GM12878 (cell line): ENCODE measurements around the gene COA5. TPM values are rescaled to one million over a fixed set of nuclear protein-coding genes. Genes with fewer than 3 reads are reported as not detected.
A peak's percentile ranks its signal among the peaks of the same experiment; 100 is the strongest.

ENCODE experiments used
- ATAC-seq: fragments of 200-7000 bp; cut with Tn5 transposase; 3 replicates; pipeline ENCODE4 v1.9.1; 2020; ENCODE audit warnings: mild to moderate bottlenecking, moderate library complexity
- BruUV-seq: library from RNA; stranded (reverse); fragments of 400-500 nt; replicated peaks from 2 replicates; lab custom pipeline; 2021; lab: Mats Ljungman, UMichigan
- CTCF ChIA-PET: fragments of 300-600 bp; sonication (Branson Sonifier 250); formaldehyde crosslinking; extraction: SDS; loops from one replicate; lab custom pipeline; 2021; ENCODE audit warnings: inconsistent platforms; lab: Yijun Ruan, JAX
- POLR2A ChIA-PET: fragments of 350-600 bp; formaldehyde crosslinking; extraction: SDS; loops from one replicate; lab custom pipeline; 2021; ENCODE audit warnings: inconsistent platforms; lab: Charles Lee
- RAD21 ChIA-PET: fragments of 300-600 bp; sonication (Branson Sonifier 250); formaldehyde crosslinking; loops from one replicate; lab custom pipeline; 2023; ENCODE audit warnings: antibody characterized with exemption; ENCODE audit not compliant: unreplicated experiment; lab: Charles Lee
- SMC1A ChIA-PET: fragments of 300-600 bp; sonication (Branson Sonifier 250); formaldehyde crosslinking; loops from one replicate; lab custom pipeline; 2023; ENCODE audit not compliant: unreplicated experiment, uncharacterized antibody; lab: Charles Lee
- DNase-seq: peaks from one replicate; pipeline ENCODE4 v3.0.0-alpha.2; 2011; ENCODE audit warnings: low read depth, low spot score
- FAIRE-seq: peaks from 3 replicates; lab custom pipeline; 2011; peaks lifted over from hg19 to GRCh38; lab: Jason Lieb, UNC
- H2AFZ ChIP-seq: 2 replicates; pipeline ENCODE4 v1.6.0; 2011; ENCODE audit warnings: low read depth, low read length, control low read depth; ENCODE audit not compliant: control insufficient read depth
- H3K27ac ChIP-seq: 2 replicates; pipeline ENCODE4 v1.5.1; 2011; ENCODE audit warnings: control low read depth; ENCODE audit not compliant: control insufficient read depth, insufficient read depth
- H3K27me3 ChIP-seq, 2 experiments: replicated peaks in 1 of 2; 2 replicates each; pipeline versions ENCODE4 v1.6.0 to v1.6.1; 2011; ENCODE audit warnings: low read length in 1 of 2; ENCODE audit not compliant: control insufficient read depth in 2 of 2, insufficient read depth in 2 of 2
- H3K36me3 ChIP-seq, 2 experiments: 2 replicates each; pipeline ENCODE4 v1.5.1; 2011; ENCODE audit warnings: low read length in 1 of 2; ENCODE audit not compliant: control insufficient read depth in 2 of 2, insufficient read depth in 2 of 2
- H3K4me1 ChIP-seq: 2 replicates; pipeline ENCODE4 v1.6.1; 2011; ENCODE audit warnings: mild to moderate bottlenecking, low read length, moderate library complexity, mixed read lengths; ENCODE audit not compliant: control insufficient read depth, insufficient read depth
- H3K4me2 ChIP-seq: 2 replicates; pipeline ENCODE4 v1.6.0; 2011; ENCODE audit warnings: control low read depth; ENCODE audit not compliant: control insufficient read depth, insufficient read depth
- H3K4me3 ChIP-seq: fragments of 200-600 bp; sonication (generic); 2 replicates; pipeline ENCODE4 v1.5.1; 2016
- H3K79me2 ChIP-seq: 2 replicates; pipeline ENCODE4 v1.6.0; 2011; ENCODE audit warnings: low read length; ENCODE audit not compliant: control insufficient read depth, insufficient read depth
- H3K9ac ChIP-seq: 2 replicates; pipeline ENCODE4 v1.8.0; 2011; ENCODE audit warnings: low read length, control low read depth, mixed read lengths; ENCODE audit not compliant: control insufficient read depth, insufficient read depth
- H3K9me3 ChIP-seq: replicated peaks from 3 replicates; pipeline ENCODE4 v1.5.1; 2011; ENCODE audit warnings: mild to moderate bottlenecking, low read length; ENCODE audit not compliant: control insufficient read depth, insufficient read depth
- H4K20me1 ChIP-seq: 2 replicates; pipeline ENCODE4 v1.6.0; 2011; ENCODE audit not compliant: control insufficient read depth, insufficient read depth
- BACH1 ChIP-seq: fragments of 450-650 bp; IDR thresholded peaks from 2 replicates; pipeline ENCODE4 v1.6.1; 2017; ENCODE audit warnings: mild to moderate bottlenecking, borderline replicate concordance
- GABPA ChIP-seq: IDR thresholded peaks from 2 replicates; pipeline ENCODE4 v1.6.1; 2014; ENCODE audit warnings: antibody characterized with exemption, low read depth, mild to moderate bottlenecking, inconsistent platforms
- JUND ChIP-seq: IDR thresholded peaks from 2 replicates; pipeline ENCODE4 v1.6.1; 2012; ENCODE audit warnings: low read depth, mild to moderate bottlenecking, low read length, improper control_type of control experiment, moderate library complexity
- KAT2A ChIP-seq: conservative IDR thresholded peaks from 2 replicates; pipeline ENCODE4 v1.6.1; 2011; ENCODE audit warnings: low read depth, low read length; ENCODE audit not compliant: control insufficient read depth
- MYB ChIP-seq: fragments of 150-350 bp; IDR thresholded peaks from 2 replicates; pipeline ENCODE4 v1.6.1; 2014; ENCODE audit warnings: mild to moderate bottlenecking, low read depth, low read length, borderline replicate concordance
- NR2C1 ChIP-seq: fragments of 450-650 bp; IDR thresholded peaks from 2 replicates; pipeline ENCODE4 v1.6.1; 2017; ENCODE audit warnings: antibody characterized with exemption, mild to moderate bottlenecking, moderate library complexity
- POLR2AphosphoS2 ChIP-seq: IDR thresholded peaks from 2 replicates; pipeline ENCODE4 v1.6.1; 2011; ENCODE audit warnings: low read depth, mild to moderate bottlenecking, low read length, improper control_type of control experiment, moderate library complexity
- RB1 ChIP-seq: fragments of 450-650 bp; formaldehyde crosslinking; IDR thresholded peaks from 2 replicates; pipeline ENCODE4 v1.6.1; 2017; ENCODE audit warnings: mild to moderate bottlenecking, borderline replicate concordance
- ZBED1 ChIP-seq: IDR thresholded peaks from 2 replicates; pipeline ENCODE4 v1.6.1; 2016; ENCODE audit warnings: borderline replicate concordance
- ZNF217 ChIP-seq: fragments of 450-650 bp; IDR thresholded peaks from 2 replicates; pipeline ENCODE4 v1.6.1; 2017; ENCODE audit warnings: antibody characterized with exemption, mild to moderate bottlenecking
- ZNF24 ChIP-seq: fragments of 450-650 bp; IDR thresholded peaks from 2 replicates; pipeline ENCODE4 v1.6.1; 2017; ENCODE audit warnings: antibody characterized with exemption, mild to moderate bottlenecking
- WGBS: methylation state at CpG from one replicate; pipeline ENCODE4 v1.1.6; 2016; ENCODE audit warnings: low lambda C conversion rate; ENCODE audit not compliant: insufficient replicate concordance, insufficient coverage; ENCODE audit errors: missing lambda C conversion rate; 5-methylcytosine and 5-hydroxymethylcytosine counted together
- in situ Hi-C: fragments of 300-500 bp; cut with MboI; formaldehyde crosslinking; loops from 9 replicates; pipeline ENCODE4 v1.14.3; 2018; ENCODE audit warnings: mixed read lengths
- intact Hi-C: fragments of 100-400 bp; cut with micrococcal nuclease; formaldehyde crosslinking; loops from one replicate; pipeline ENCODE4 v1.14.2; 2022; ENCODE audit not compliant: unreplicated experiment
- polyA plus RNA-seq, 11 experiments: library from polyadenylated mRNA; depleted of rRNA in 4 of 11; unstranded in 6 of 11; stranded (reverse) in 5 of 11; fragments of >200 nt; fragmentation: Nextera tagmentation in 4 of 11; fragmentation: Illumina TruSeq in 1 of 11; extraction: Ambion mirVana in 4 of 11; extraction: Trizol in 1 of 11; gene quantifications; 1 replicate in 1 of 11; 2 replicates in 10 of 11; pipeline versions ENCODE4 v1.2.1 to v1.2.3, GENCODE V29; 2011 to 2016; ENCODE audit warnings: inconsistent platforms in 2 of 11, missing spikeins in 2 of 11, low read depth in 1 of 11
- total RNA-seq, 4 experiments: library from RNA; depleted of rRNA in 3 of 4; stranded (reverse); fragments of >200 nt in 3 of 4; fragmentation: Illumina TruSeq in 1 of 4; extraction: Trizol in 1 of 4; gene quantifications; 2 replicates each; pipeline versions ENCODE4 v1.2.1 to v1.2.3, GENCODE V29; 2013 to 2021
- TF ChIP-seq, protein P1 (sequence below): fragments of 450-650 bp; formaldehyde crosslinking; IDR thresholded peaks from 2 replicates; pipeline ENCODE4 v1.4.0; 2020; ENCODE audit warnings: mild to moderate bottlenecking, moderate library complexity
- TF ChIP-seq, protein P2 (sequence below): fragments of 450-650 bp; IDR thresholded peaks from 2 replicates; pipeline ENCODE4 v1.6.1; 2016; ENCODE audit warnings: mild to moderate bottlenecking

Gene COA5
- total and polyA plus RNA-seq, 10 of the 15 experiments (the other 5 are each of a cell fraction or from before 2014, with no cell fraction given) = 20.7 to 63.3 (median 37.9) TPM

DNA sequence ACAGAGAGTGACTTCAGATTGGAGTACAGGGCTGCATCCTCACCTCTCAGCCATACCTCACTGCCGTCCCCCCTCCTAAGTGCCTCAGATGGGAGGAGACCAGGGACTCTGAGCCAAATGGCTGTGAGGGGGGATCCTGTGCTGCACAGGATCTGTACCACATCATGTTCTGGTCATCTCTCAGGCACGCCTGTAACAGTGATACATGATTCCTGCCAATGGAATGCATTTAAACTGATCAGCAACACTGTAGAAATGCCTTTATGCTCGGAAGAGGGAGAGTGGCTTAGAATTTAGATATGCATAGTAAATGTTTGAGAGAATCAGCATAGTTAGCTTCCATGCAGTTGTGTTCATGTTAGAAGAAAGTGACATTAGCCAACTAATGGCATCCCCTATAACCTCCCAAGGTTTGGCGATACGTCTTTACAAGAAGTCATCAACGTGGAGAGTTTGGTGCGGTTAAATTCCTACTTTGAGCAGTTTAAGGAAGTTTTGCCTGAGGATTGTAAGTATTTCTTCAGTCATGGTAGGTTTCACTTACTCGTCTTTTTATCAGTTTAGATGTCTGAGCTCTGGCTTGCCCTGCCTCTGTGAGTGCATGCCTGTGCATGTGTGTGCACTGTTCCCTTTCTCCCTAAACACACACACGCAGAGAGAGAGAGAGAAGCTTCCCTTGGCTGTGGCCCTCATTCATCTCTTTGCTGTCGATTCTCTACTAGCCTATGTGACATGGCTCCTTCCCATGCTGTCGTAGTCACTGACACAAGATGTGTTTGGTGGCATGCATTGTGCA lies 40.0 kb downstream of the COA5 start:
- TF ChIP-seq ZBED1 = no peak
- TF ChIP-seq MYB = no peak
- no peak for TF ChIP-seq JUND
- no peak for TF ChIP-seq GABPA
- 0 out of 2 replicates have a peak, but pooled peaks have one; percentile 29 for TF ChIP-seq POLR2AphosphoS2
- in situ Hi-C loops = no loop called here
- no peaks in the 10 kb centered on the region for H4K20me1 ChIP-seq
- ChIA-PET POLR2A (no interaction called here), SMC1A (interaction anchor here (1.2 to 1.7 kb wide), 2 partner anchors 12 to 93 kb away, joined by 3 to 5 read pairs; no protein-coding TSS in a partner anchor), RAD21 (interaction anchor here (0.7 to 1.5 kb wide), 3 partner anchors 80 to 269 kb away, joined by 3 to 4 read pairs (median 4); no protein-coding TSS in a partner anchor), CTCF (interaction anchor here (0.6 to 2.1 kb wide), 23 partner anchors 9 to 498 kb away, joined by 3 to 24 read pairs (median 4); no protein-coding TSS in a partner anchor)
- H3K9me3 ChIP-seq = no peaks in the 10 kb centered on the region
- H3K4me1 ChIP-seq = no peaks in the 10 kb centered on the region
- WGBS = 98% methylated on average over 11 of the region's 11 CpGs
- ATAC-seq (no peak), DNase-seq (no peak), FAIRE-seq (no peak)
- no peaks in the 10 kb centered on the region for H3K27me3 ChIP-seq
- no peak overlapping the region for H2AFZ ChIP-seq
- no peaks in the 10 kb centered on the region for H3K79me2 ChIP-seq
- H3K4me2 ChIP-seq = no peak overlapping the region
- intact Hi-C loops = no loop called here
- peaks cover 65 to 73% of the 10 kb centered on the region in 2 experiments for H3K36me3 ChIP-seq
- BruUV-seq = no TSS peak
- no peak overlapping the region for H3K9ac ChIP-seq
- H3K4me3 ChIP-seq = no peak overlapping the region
- no peak overlapping the region for H3K27ac ChIP-seq

DNA sequence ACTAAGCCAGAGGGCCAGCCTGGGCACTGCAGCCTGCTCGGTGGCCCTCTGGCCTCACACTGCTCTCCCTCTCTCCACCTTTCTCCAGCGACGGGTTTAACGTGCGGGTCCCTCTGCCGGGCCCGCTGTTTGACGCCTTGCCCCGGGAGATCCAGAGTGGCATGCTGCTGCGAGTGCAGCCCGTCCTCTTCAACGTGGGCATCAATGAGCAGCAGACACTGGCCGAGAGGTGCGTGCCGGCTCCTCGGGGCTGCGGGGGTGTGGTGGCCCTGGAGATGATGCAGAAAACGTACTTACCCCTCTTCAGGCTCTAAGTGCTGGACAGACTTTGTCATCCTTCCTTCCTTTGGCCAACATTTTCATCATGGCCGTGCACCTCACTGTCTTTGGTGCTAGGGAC lies 42.4 kb downstream of the COA5 start:
- FAIRE-seq = no peak
- Histone ChIP-seq H3K9me3 (no peaks in the 10 kb centered on the region), H3K9ac (no peak overlapping the region), H3K27me3 (no peaks in the 10 kb centered on the region), H3K27ac (no peak overlapping the region), H3K4me2 (no peak overlapping the region), H3K4me1 (no peaks in the 10 kb centered on the region), H3K4me3 (no peak overlapping the region), H2AFZ (no peak overlapping the region), H3K36me3 (peaks cover 51 to 68% of the 10 kb centered on the region in 2 experiments), H4K20me1 (no peaks in the 10 kb centered on the region), H3K79me2 (no peaks in the 10 kb centered on the region)
- BruUV-seq = no TSS peak
- RAD21 ChIA-PET = no interaction called here
- in situ Hi-C loops (no loop called here), intact Hi-C loops (no loop called here)
- 92% methylated on average over 19 of the region's 19 CpGs for WGBS
- ATAC-seq = no peak
- no peak for DNase-seq
- POLR2A ChIA-PET = no interaction called here
- SMC1A ChIA-PET = no interaction called here
- no peak for TF ChIP-seq ZNF24
- no peak for TF ChIP-seq NR2C1
- no peak for TF ChIP-seq ZNF217
- TF ChIP-seq, protein P1, sequence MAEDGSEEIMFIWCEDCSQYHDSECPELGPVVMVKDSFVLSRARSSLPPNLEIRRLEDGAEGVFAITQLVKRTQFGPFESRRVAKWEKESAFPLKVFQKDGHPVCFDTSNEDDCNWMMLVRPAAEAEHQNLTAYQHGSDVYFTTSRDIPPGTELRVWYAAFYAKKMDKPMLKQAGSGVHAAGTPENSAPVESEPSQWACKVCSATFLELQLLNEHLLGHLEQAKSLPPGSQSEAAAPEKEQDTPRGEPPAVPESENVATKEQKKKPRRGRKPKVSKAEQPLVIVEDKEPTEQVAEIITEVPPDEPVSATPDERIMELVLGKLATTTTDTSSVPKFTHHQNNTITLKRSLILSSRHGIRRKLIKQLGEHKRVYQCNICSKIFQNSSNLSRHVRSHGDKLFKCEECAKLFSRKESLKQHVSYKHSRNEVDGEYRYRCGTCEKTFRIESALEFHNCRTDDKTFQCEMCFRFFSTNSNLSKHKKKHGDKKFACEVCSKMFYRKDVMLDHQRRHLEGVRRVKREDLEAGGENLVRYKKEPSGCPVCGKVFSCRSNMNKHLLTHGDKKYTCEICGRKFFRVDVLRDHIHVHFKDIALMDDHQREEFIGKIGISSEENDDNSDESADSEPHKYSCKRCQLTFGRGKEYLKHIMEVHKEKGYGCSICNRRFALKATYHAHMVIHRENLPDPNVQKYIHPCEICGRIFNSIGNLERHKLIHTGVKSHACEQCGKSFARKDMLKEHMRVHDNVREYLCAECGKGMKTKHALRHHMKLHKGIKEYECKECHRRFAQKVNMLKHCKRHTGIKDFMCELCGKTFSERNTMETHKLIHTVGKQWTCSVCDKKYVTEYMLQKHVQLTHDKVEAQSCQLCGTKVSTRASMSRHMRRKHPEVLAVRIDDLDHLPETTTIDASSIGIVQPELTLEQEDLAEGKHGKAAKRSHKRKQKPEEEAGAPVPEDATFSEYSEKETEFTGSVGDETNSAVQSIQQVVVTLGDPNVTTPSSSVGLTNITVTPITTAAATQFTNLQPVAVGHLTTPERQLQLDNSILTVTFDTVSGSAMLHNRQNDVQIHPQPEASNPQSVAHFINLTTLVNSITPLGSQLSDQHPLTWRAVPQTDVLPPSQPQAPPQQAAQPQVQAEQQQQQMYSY (CRISPR knock-in tag) = no peak
- TF ChIP-seq, protein P2, sequence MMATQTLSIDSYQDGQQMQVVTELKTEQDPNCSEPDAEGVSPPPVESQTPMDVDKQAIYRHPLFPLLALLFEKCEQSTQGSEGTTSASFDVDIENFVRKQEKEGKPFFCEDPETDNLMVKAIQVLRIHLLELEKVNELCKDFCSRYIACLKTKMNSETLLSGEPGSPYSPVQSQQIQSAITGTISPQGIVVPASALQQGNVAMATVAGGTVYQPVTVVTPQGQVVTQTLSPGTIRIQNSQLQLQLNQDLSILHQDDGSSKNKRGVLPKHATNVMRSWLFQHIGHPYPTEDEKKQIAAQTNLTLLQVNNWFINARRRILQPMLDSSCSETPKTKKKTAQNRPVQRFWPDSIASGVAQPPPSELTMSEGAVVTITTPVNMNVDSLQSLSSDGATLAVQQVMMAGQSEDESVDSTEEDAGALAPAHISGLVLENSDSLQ = no peak
- TF ChIP-seq KAT2A = no peak
- TF ChIP-seq RB1 = no peak
- no peak for TF ChIP-seq BACH1
- CTCF ChIA-PET = no interaction called here
